HG02943 (cell line): Measurements from ENCODE around the gene LITAF.

Experiments used
- ATAC-seq: cut with Tn5 transposase; IDR thresholded peaks from one replicate; pipeline ENCODE4 v1.9.1; 2021; ENCODE audit warnings: mild to moderate bottlenecking, low read depth, moderate library complexity; ENCODE audit not compliant: unreplicated experiment

LITAF gene

DNA sequence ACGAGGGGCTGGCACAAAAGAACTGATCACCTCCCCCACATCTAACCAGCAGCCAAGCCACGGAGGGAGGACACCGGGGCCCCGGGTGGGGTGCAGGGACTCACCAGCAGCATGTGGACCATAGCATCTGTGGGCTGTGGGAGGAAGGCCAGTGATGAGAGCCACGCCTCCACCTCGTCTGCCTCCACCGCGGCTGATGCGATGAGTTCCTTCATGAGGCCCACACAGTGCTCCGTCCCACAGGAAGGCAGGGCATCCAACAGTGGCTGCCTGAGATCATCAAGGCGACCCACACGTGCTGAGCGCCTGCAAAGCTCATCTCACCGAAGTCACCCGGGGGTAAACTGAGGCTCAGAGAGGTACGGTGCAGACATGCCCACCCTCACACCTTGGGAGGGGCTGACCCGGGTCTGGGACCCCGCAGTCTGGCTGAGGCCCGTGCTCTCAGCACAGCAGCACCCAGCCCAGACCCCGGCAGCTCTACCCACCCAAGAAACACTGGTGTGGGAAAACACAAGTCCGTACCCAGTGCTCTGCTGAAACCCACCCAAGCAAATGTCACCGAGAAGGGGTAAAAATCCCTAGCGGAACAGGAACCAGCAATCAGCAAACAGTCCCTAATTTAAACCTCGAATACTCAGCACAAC lies 85.9 kb downstream of the LITAF start:
- no peak for ATAC-seq

DNA sequence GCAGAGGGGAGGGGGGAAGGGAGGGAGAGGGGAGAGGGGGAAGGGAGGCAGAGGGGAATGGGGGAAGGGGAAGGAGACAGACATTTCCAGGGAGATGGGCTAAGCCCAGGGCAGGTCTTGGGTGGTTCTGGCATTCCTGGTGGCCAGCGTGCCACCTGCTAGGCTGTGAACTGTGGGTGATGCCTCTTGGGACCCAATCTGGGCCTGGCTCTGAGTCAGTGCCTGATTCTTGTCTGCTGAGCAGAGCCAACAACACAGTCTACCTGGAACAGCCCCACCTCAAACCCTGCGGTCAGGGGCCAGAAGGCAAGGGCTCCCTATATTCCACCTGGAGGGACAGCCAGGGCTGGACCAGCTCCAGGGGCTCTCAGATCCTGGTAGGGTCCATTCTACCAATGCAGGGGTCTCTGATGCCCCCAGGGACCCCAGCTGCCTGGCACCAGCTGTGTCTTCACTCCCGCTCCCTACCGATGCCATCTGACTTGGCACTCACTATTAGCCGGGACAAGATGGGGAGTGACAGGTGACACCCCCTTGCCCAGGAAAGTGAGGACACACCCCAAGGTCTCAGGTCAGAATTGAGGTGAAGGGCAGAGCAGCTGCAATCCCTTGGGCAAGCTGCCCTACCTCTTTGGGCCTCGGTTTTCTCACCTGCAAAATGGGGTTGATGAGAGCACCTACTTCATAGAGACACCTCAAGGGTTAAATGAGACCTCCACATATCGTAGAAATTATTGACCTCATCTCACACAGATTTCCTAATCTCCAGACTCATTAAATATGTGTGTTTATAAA lies 87.2 kb downstream of the LITAF start:
- no peak for ATAC-seq

GRCh38 chr16:11498683-11499082 lies 88.0 kb downstream of the LITAF start:
- no peak for ATAC-seq

- ATAC-seq = no peak
Measured at GRCh38 chr16:11497851-11498289, 88.8 kb downstream of the LITAF start.
